Globus pallidus (tissue), 1 donor: ENCODE data around the gene PRODH.
"Not testable (repeated sequence)": the region's sequence is repeated elsewhere in the genome, so short reads cannot be mapped to it uniquely, and the experiment has no call there.

ENCODE experiments used
- DNase-seq: peaks from one replicate; pipeline ENCODE4 v3.0.0-alpha.2; 2015; ENCODE audit warnings: low spot score

Gene PRODH

GRCh38 chr22:18968011-18968749, 32.1 kb upstream of the PRODH start:
- DNase-seq: no peak

- DNase-seq: not testable (repeated sequence)
These were observed 31.4 kb upstream of the PRODH start for GRCh38 chr22:18967391-18968010.

GRCh38 chr22:18966748-18967147, 30.7 kb upstream of the PRODH start:
- no peak for DNase-seq

GRCh38 chr22:18965526-18966421, 29.7 kb upstream of the PRODH start:
- no peak for DNase-seq

GRCh38 chr22:18964501-18965265, 28.6 kb upstream of the PRODH start:
- not testable (repeated sequence) for DNase-seq

- DNase-seq: not testable (repeated sequence)
These were observed 28.0 kb upstream of the PRODH start for GRCh38 chr22:18964051-18964450.

GRCh38 chr22:18962308-18962635, 26.2 kb upstream of the PRODH start:
- DNase-seq: no peak

GRCh38 chr22:18961632-18962307, 25.7 kb upstream of the PRODH start:
- DNase-seq: not testable (repeated sequence)

- not testable (repeated sequence) for DNase-seq
These were observed 25.1 kb upstream of the PRODH start for GRCh38 chr22:18961201-18961600.

- DNase-seq: not testable (repeated sequence)
These were observed 24.2 kb upstream of the PRODH start for GRCh38 chr22:18960166-18960820.

- DNase-seq: not testable (repeated sequence)
These were observed 23.6 kb upstream of the PRODH start for GRCh38 chr22:18959741-18960140.

- DNase-seq: not testable (repeated sequence)
These were observed 23.2 kb upstream of the PRODH start for GRCh38 chr22:18959266-18959665.

GRCh38 chr22:18958738-18959137, 22.6 kb upstream of the PRODH start:
- DNase-seq: not testable (repeated sequence)

- not testable (repeated sequence) for DNase-seq
These were observed 22.2 kb upstream of the PRODH start for GRCh38 chr22:18958321-18958705.

- DNase-seq: not testable (repeated sequence)
These were observed 21.7 kb upstream of the PRODH start for GRCh38 chr22:18957621-18958320.

GRCh38 chr22:18956956-18957355, 20.9 kb upstream of the PRODH start:
- DNase-seq: not testable (repeated sequence)

GRCh38 chr22:18956121-18956895, 20.2 kb upstream of the PRODH start:
- DNase-seq: not testable (repeated sequence)

- no peak for DNase-seq
These were observed 19.6 kb upstream of the PRODH start for GRCh38 chr22:18955696-18956095.

GRCh38 chr22:18954990-18955571, 19.0 kb upstream of the PRODH start:
- DNase-seq: no peak
